PC-3 (cell line): ENCODE data around the gene KIF18B. TPM values are rescaled to one million over a fixed set of nuclear protein-coding genes. Genes with fewer than 3 reads are reported as not detected.

Source experiments
- ATAC-seq: fragments of 200-7000 bp; cut with Tn5 transposase; 2 replicates; pipeline ENCODE4 v1.9.1; 2020; ENCODE audit warnings: mild to moderate bottlenecking, moderate library complexity
- BruUV-seq: library from RNA; stranded (reverse); fragments of 400-500 nt; replicated peaks from 2 replicates; lab custom pipeline; 2021; lab: Mats Ljungman, UMichigan
- CTCF ChIA-PET: fragments of 300-600 bp; sonication (Branson Sonifier 250); formaldehyde crosslinking; loops from one replicate; lab custom pipeline; 2022; ENCODE audit warnings: antibody characterized with exemption; lab: Charles Lee
- POLR2A ChIA-PET: fragments of 300-600 bp; sonication (Branson Sonifier 250); formaldehyde crosslinking; loops from one replicate; lab custom pipeline; 2022; ENCODE audit warnings: antibody characterized with exemption; ENCODE audit not compliant: unreplicated experiment; lab: Charles Lee
- DNase-seq: peaks from one replicate; pipeline ENCODE4 v3.0.0-alpha.2; 2015
- H2AFZ ChIP-seq: fragments of 300-600 bp; sonication (generic); 2 replicates; pipeline ENCODE4 v1.6.0; 2016; ENCODE audit warnings: antibody characterized with exemption, low read length
- H3F3A ChIP-seq: fragments of 300-600 bp; sonication (generic); one replicate; pipeline ENCODE4 v1.6.0; 2017; ENCODE audit warnings: antibody characterized with exemption, low read length, control low read depth, mild to moderate bottlenecking; ENCODE audit not compliant: unreplicated experiment
- H3K27ac ChIP-seq: fragments of 300-600 bp; sonication (generic); 2 replicates; pipeline ENCODE4 v1.5.1; 2016; ENCODE audit warnings: mild to moderate bottlenecking, low read length
- H3K27me3 ChIP-seq: fragments of 300-600 bp; sonication (generic); 2 replicates; pipeline ENCODE4 v1.6.1; 2016; ENCODE audit warnings: low read length, mixed read lengths
- H3K36me3 ChIP-seq: fragments of 300-600 bp; sonication (generic); 2 replicates; pipeline ENCODE4 v1.6.1; 2016; ENCODE audit warnings: low read depth, mixed run types, low read length, mixed read lengths
- H3K4me1 ChIP-seq: fragments of 300-600 bp; sonication (generic); 2 replicates; pipeline ENCODE4 v1.5.1; 2016; ENCODE audit warnings: low read length; ENCODE audit not compliant: insufficient read depth
- H3K4me2 ChIP-seq: fragments of 300-600 bp; sonication (generic); 2 replicates; pipeline ENCODE4 v1.6.0; 2016; ENCODE audit warnings: low read length
- H3K4me3 ChIP-seq: fragments of 300-600 bp; sonication (generic); 2 replicates; pipeline ENCODE4 v1.5.1; 2016; ENCODE audit warnings: mild to moderate bottlenecking, low read length, mixed read lengths
- H3K79me2 ChIP-seq: fragments of 300-600 bp; sonication (generic); 2 replicates; pipeline ENCODE4 v1.6.1; 2017; ENCODE audit warnings: low read length, mixed read lengths
- H3K9ac ChIP-seq: fragments of 300-600 bp; sonication (generic); 2 replicates; pipeline ENCODE4 v1.6.0; 2016; ENCODE audit warnings: mild to moderate bottlenecking, low read length
- H3K9me2 ChIP-seq: fragments of 300-600 bp; sonication (generic); replicated peaks from 2 replicates; pipeline ENCODE4 v1.6.1; 2016; ENCODE audit warnings: mixed run types, low read length, mixed read lengths
- H3K9me3 ChIP-seq: fragments of 300-600 bp; sonication (generic); 2 replicates; pipeline ENCODE4 v1.6.1; 2016; ENCODE audit warnings: low read length, mixed read lengths
- H4K20me1 ChIP-seq: fragments of 300-600 bp; sonication (generic); 2 replicates; pipeline ENCODE4 v1.6.1; 2016; ENCODE audit warnings: low read length, mixed read lengths
- EZH2 ChIP-seq: fragments of 300-600 bp; sonication (generic); IDR thresholded peaks from one replicate; pipeline ENCODE4 v1.6.1; 2017; ENCODE audit warnings: antibody characterized with exemption, mild to moderate bottlenecking, low read length; ENCODE audit not compliant: unreplicated experiment
- EZH2phosphoT487 ChIP-seq: fragments of 300-600 bp; sonication (generic); IDR thresholded peaks from 2 replicates; pipeline ENCODE4 v1.6.1; 2018; ENCODE audit warnings: mild to moderate bottlenecking, antibody characterized with exemption, low read length, borderline replicate concordance
- intact Hi-C: fragments of 100-400 bp; cut with micrococcal nuclease; formaldehyde crosslinking; loops from 2 replicates; pipeline ENCODE4 v1.9.0; 2023
- total RNA-seq: library from RNA; depleted of rRNA; stranded (reverse); fragments of >200 nt; gene quantifications from 2 replicates; pipeline ENCODE4 v1.2.3, GENCODE V29; 2014
- TF ChIP-seq, protein P1 (sequence below): fragments of 300-600 bp; sonication (generic); conservative IDR thresholded peaks from 2 replicates; pipeline ENCODE4 v1.5.1; 2017; ENCODE audit warnings: antibody characterized with exemption, low read depth, mild to moderate bottlenecking, low read length

KIF18B gene
- total RNA-seq, 1 experiment from 2014 or later, result 25.0 TPM

DNA sequence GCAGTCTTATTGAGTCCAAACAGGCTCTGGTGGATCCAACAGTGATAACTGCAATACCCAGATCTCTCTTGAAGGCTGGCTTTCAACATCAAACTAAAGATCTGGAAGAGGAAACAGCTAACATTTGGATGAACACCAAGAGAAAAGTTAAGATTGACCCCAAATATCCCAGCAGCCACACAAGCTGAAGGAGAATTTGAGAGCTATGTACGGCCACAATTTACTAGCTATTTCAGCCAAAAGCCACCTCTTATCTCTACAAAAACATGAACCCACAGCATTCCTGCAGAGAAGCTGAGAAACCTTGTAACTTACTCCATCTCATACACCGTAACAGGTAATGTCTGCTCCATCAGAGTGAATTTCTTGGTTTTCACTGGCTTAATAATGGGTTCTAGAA is 62.6 kb downstream of the KIF18B start:
- POLR2A ChIA-PET, result no interaction called here
- H3K4me1 ChIP-seq, result no peaks in the 10 kb centered on the region
- TF ChIP-seq, protein P1, sequence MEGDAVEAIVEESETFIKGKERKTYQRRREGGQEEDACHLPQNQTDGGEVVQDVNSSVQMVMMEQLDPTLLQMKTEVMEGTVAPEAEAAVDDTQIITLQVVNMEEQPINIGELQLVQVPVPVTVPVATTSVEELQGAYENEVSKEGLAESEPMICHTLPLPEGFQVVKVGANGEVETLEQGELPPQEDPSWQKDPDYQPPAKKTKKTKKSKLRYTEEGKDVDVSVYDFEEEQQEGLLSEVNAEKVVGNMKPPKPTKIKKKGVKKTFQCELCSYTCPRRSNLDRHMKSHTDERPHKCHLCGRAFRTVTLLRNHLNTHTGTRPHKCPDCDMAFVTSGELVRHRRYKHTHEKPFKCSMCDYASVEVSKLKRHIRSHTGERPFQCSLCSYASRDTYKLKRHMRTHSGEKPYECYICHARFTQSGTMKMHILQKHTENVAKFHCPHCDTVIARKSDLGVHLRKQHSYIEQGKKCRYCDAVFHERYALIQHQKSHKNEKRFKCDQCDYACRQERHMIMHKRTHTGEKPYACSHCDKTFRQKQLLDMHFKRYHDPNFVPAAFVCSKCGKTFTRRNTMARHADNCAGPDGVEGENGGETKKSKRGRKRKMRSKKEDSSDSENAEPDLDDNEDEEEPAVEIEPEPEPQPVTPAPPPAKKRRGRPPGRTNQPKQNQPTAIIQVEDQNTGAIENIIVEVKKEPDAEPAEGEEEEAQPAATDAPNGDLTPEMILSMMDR, result no peak
- TF ChIP-seq EZH2phosphoT487, result no peak
- no peak for TF ChIP-seq EZH2
- H3K9me3 ChIP-seq, result no peaks in the 10 kb centered on the region
- no peak overlapping the region for H3K4me3 ChIP-seq
- no peak overlapping the region for H2AFZ ChIP-seq
- no peaks in the 10 kb centered on the region for H3K27me3 ChIP-seq
- no peak overlapping the region for H3K9ac ChIP-seq
- intact Hi-C loops, result no loop called here
- H3F3A ChIP-seq, result no peaks in the 10 kb centered on the region
- peaks cover 29% of the 10 kb centered on the region; the same call in 1 of the 2 replicates for H4K20me1 ChIP-seq
- no peak overlapping the region for H3K4me2 ChIP-seq
- BruUV-seq, result no TSS peak
- CTCF ChIA-PET, result no interaction called here
- H3K79me2 ChIP-seq, result peaks cover 36% of the 10 kb centered on the region
- no peak overlapping the region for H3K27ac ChIP-seq
- no peak for ATAC-seq
- H3K36me3 ChIP-seq, result peaks cover 56% of the 10 kb centered on the region
- no peak for DNase-seq
- H3K9me2 ChIP-seq, result no peaks in the 10 kb centered on the region

DNA sequence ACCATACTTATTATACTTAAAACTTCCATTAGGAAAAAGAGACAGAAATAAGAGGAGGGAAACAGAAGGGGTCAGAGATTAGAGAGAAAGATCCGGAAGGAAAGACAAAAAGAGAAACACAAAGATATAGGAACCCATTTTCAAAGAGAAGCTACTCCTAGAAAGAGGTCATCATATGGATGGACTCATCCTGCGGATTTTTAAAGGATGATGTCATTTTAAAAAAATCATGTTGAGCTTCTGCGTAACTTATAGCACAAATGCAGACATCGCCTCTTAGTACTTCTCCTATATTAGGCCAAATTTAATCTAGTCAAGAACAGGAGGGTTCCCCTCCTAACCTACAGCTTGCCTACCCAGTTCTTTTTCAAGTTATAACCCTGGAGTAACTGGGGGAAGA is 66.4 kb downstream of the KIF18B start:
- no peaks in the 10 kb centered on the region for H4K20me1 ChIP-seq
- no peak overlapping the region for H2AFZ ChIP-seq
- BruUV-seq, result no TSS peak
- H3K27me3 ChIP-seq, result no peaks in the 10 kb centered on the region
- intact Hi-C loops, result no loop called here
- TF ChIP-seq, protein P1, result no peak
- TF ChIP-seq EZH2phosphoT487 (no peak), EZH2 (no peak)
- H3K4me3 ChIP-seq, result no peak overlapping the region
- H3K79me2 ChIP-seq, result no peaks in the 10 kb centered on the region
- no peaks in the 10 kb centered on the region for H3K9me3 ChIP-seq
- H3K27ac ChIP-seq, result no peak overlapping the region
- no peak overlapping the region for H3K9ac ChIP-seq
- no peaks in the 10 kb centered on the region for H3F3A ChIP-seq
- ATAC-seq (no peak), DNase-seq (no peak)
- CTCF ChIA-PET, result no interaction called here
- POLR2A ChIA-PET, result interaction anchor here (0.8 kb wide), 1 partner anchor 42 kb away, joined by 4 read pairs; no protein-coding TSS in a partner anchor
- no peaks in the 10 kb centered on the region for H3K9me2 ChIP-seq
- H3K36me3 ChIP-seq, result peaks cover 73% of the 10 kb centered on the region
- H3K4me1 ChIP-seq, result no peaks in the 10 kb centered on the region
- no peak overlapping the region for H3K4me2 ChIP-seq

DNA sequence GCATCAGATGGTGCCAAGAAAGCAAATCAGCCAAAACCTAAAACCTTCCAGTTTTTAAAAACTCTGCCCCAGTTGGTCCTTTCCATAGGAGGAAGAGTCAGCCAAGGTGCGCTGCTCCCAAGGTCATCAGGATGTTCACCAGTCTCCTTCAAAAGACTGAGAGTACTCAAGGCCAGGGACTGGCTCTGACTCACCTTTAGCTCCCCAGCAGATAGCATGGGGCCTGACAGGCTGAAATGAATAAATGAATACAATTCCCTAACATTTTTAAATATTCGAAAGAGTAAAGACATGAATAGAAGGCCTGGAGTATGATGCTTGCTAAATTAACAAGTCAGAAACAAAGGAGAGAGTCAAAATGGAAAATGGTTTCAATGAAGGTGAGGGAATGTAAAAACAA is 67.5 kb downstream of the KIF18B start:
- Histone ChIP-seq H3K36me3 (peaks cover 70% of the 10 kb centered on the region), H3K27ac (no peak overlapping the region), H3K9me3 (no peaks in the 10 kb centered on the region), H3K9me2 (no peaks in the 10 kb centered on the region), H3K4me3 (no peak overlapping the region), H4K20me1 (no peaks in the 10 kb centered on the region), H2AFZ (no peak overlapping the region), H3K4me2 (no peak overlapping the region), H3K9ac (no peak overlapping the region), H3K4me1 (no peaks in the 10 kb centered on the region), H3F3A (no peaks in the 10 kb centered on the region), H3K79me2 (no peaks in the 10 kb centered on the region), H3K27me3 (no peaks in the 10 kb centered on the region)
- no TSS peak for BruUV-seq
- ChIA-PET POLR2A (no interaction called here), CTCF (no interaction called here)
- no peak for TF ChIP-seq EZH2
- TF ChIP-seq, protein P1, result no peak
- no peak for TF ChIP-seq EZH2phosphoT487
- DNase-seq, result no peak
- intact Hi-C loops, result no loop called here
- ATAC-seq, result no peak
